Measurements from ENCODE around the gene PTPRJ.

The PTPRJ gene

DNA sequence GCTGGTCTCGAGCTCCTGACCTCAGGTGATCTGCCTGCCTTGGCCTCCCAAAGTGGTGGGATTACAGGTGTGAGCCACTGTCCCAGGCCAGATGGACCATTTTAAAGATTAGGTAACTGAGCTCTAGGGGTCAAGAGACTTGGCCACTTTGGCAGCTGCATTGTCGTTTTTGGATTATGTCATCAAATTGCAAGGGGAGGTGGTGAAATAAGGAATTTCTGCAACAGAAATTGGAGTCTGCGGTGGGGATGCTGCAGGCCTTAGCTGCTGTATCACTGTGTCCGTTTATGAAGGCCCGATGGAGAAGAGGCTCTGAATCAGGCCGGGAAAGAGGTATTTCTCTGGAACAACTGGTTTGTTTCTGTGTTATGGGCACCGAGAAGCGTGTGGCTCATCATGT lies 34.6 kb downstream of the PTPRJ start:
- POLR2A ChIA-PET: no interaction called here
- CTCF ChIA-PET: interaction anchor here (0.8 to 2.4 kb wide), 5 partner anchors 8 to 21 kb away, joined by 3 to 6 read pairs (median 3); no protein-coding TSS in a partner anchor
- no peak for DNase-seq (ENCODE audit: extremely low spot score)
- no peak for TF ChIP-seq CTCF (IDR thresholded peaks at IDR 0.05; ENCODE audit: control extremely low read depth, extremely low read depth, low read depth, missing control alignments)

DNA sequence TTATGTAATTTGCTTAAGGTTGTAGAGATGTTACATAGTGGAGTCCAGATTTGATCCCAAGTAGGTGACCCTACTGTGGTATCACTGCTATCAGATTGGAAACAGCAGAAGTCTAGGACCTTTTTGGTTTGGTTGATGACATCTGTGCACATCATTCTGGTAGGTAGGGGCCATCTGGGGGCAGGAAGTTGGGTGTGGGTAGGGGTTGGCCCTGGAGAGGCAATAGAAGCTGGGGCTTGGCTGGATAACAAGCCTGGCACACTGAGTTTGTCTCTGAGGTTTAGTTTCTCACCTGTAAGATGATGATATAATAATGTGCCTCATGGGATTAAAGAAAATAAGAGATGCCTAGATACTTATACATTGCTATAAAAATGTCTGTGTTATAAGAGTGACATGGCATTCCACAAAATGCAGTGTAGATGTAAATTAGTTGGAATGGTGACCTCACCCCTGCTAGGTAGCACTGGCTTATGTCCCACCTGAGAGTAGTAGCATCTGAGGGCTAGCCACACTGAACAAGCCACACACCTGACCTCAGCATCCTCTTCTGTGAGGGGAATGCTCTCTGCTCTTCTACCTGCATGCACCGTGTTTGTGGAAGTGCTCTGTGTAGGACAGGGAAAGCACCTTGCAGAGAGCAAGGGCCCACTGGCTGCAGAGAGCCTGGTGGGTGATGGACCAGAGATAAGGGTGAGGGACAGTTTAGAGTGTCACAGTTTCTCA lies 36.9 kb downstream of the PTPRJ start:
- ChIA-PET CTCF (interaction anchor here (0.9 to 1.0 kb wide), 2 partner anchors 15 to 16 kb away, joined by 3 read pairs; no protein-coding TSS in a partner anchor), POLR2A (no interaction called here)
- no peak for DNase-seq (ENCODE audit: extremely low spot score)
- TF ChIP-seq CTCF (IDR thresholded peaks at IDR 0.05; ENCODE audit: control extremely low read depth, extremely low read depth, low read depth, missing control alignments): no peak

DNA sequence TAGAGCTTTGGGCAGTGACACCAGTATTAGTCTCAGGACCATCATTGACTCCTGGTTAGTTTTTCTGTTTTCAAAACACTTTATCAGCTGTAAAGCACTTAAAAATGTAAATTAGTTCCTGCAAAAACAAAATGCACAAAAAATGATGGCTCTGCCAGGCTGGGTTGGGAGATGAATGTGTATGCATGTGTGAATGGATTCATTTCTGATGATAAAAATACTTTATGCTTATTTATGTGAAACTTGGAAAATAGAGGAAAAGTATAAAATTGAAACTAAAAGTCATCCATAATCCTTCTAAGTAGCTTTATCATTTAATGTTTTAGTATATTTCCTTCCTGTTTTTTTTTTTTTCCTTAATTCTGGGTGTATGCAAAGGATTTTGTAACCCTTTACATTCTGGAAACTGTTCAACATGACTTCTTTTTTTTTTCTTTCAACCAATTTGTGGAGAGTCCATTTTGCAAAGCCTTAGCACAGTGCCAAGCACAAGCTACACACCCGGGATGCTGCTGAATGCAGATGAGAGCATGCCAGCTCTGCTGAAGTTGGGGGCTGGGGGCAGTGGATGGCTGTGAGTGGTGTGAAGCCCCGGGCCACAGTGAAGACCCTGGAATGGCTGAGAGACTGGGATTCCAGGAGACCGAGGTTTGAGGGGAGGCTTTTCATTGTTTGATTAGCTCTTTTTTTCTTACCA lies 37.6 kb downstream of the PTPRJ start:
- ChIA-PET CTCF (interaction anchor here (0.9 to 1.4 kb wide), 4 partner anchors 14 to 83 kb away, joined by 3 read pairs; no protein-coding TSS in a partner anchor), POLR2A (no interaction called here)
- DNase-seq (ENCODE audit: extremely low spot score): no peak
- TF ChIP-seq CTCF (IDR thresholded peaks at IDR 0.05; ENCODE audit: control extremely low read depth, extremely low read depth, low read depth, missing control alignments): no peak

GRCh38 chr11:48018528-48019216 lies 38.3 kb downstream of the PTPRJ start:
- ChIA-PET POLR2A (no interaction called here), CTCF (interaction anchor here (0.9 to 1.4 kb wide), 4 partner anchors 13 to 84 kb away, joined by 3 read pairs; no protein-coding TSS in a partner anchor)
- TF ChIP-seq CTCF (IDR thresholded peaks at IDR 0.05; ENCODE audit: control extremely low read depth, extremely low read depth, low read depth, missing control alignments): no peak
- no peak for DNase-seq (ENCODE audit: extremely low spot score)

DNA sequence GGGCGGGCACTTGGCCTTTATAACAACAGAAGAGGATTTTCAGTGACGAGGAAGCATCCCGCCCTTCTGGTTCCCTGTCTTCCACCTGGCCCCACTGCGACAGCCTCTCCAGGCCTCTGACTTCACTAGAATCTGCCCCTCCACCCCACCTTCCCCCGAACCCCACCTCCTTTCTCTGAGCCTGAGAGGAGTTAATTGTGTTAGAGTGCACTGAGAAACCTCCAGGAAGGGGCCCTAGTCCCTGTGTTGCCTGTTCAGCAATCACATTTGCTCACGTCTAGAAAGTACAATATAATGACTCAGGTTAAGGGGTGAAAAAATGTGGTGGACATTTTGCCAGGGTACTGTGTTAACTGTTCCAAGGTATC lies 38.8 kb downstream of the PTPRJ start:
- POLR2A ChIA-PET: no interaction called here
- CTCF ChIA-PET: interaction anchor here (1.4 kb wide), 1 partner anchor 85 kb away, joined by 3 read pairs; no protein-coding TSS in a partner anchor
- no peak for DNase-seq (ENCODE audit: extremely low spot score)
- TF ChIP-seq CTCF (IDR thresholded peaks at IDR 0.05; ENCODE audit: control extremely low read depth, extremely low read depth, low read depth, missing control alignments): no peak

- DNase-seq (ENCODE audit: extremely low spot score): no peak
- TF ChIP-seq CTCF (IDR thresholded peaks at IDR 0.05; ENCODE audit: control extremely low read depth, extremely low read depth, low read depth, missing control alignments): no peak
- CTCF ChIA-PET: interaction anchor here (0.9 to 1.8 kb wide), 6 partner anchors 10 to 89 kb away, joined by 3 to 5 read pairs (median 4); no protein-coding TSS in a partner anchor
- POLR2A ChIA-PET: no interaction called here
Observed at GRCh38 chr11:48019595-48019994, 39.2 kb downstream of the PTPRJ start.

All from GM10248 (cell line).